Effector memory CD4-positive, alpha-beta T cell (primary cell): ENCODE results near the gene IL1R2.

Experiments
- DNase-seq, 3 donors: peaks; one replicate each; pipeline ENCODE4 v3.0.0-alpha.2; 2020
- H3K27ac ChIP-seq: 2 replicates; pipeline ENCODE4 v1.7.0; 2013; ENCODE audit warnings: mild to moderate bottlenecking, low read length, moderate library complexity; ENCODE audit not compliant: insufficient read depth, poor library complexity, severe bottlenecking
- H3K27me3 ChIP-seq: replicated peaks from 2 replicates; pipeline ENCODE4 v1.7.0; 2013; ENCODE audit warnings: mild to moderate bottlenecking, low read length; ENCODE audit not compliant: insufficient read depth, control insufficient read depth, poor library complexity, severe bottlenecking
- H3K36me3 ChIP-seq: 2 replicates; pipeline ENCODE4 v1.7.0; 2013; ENCODE audit warnings: mild to moderate bottlenecking, low read length, moderate library complexity; ENCODE audit not compliant: control insufficient read depth, insufficient read depth
- H3K4me1 ChIP-seq: 2 replicates; pipeline ENCODE4 v1.7.0; 2013; ENCODE audit warnings: low read length, mild to moderate bottlenecking; ENCODE audit not compliant: control insufficient read depth, insufficient read depth, poor library complexity, severe bottlenecking
- H3K4me3 ChIP-seq: 2 replicates; pipeline ENCODE4 v1.7.0; 2013; ENCODE audit warnings: low read length, low read depth, mild to moderate bottlenecking; ENCODE audit not compliant: insufficient read depth, poor library complexity, severe bottlenecking
- H3K9me3 ChIP-seq: 2 replicates; pipeline ENCODE4 v1.7.0; 2013; ENCODE audit warnings: mild to moderate bottlenecking, low read length, moderate library complexity; ENCODE audit not compliant: control insufficient read depth

Gene IL1R2

GRCh38 chr2:102016399-102016955 is 24.7 kb downstream of the IL1R2 start:
- Histone ChIP-seq H3K4me1 (peaks cover 3% of the 10 kb centered on the region), H3K27me3 (no peaks in the 10 kb centered on the region), H3K27ac (no peak overlapping the region), H3K36me3 (no peaks in the 10 kb centered on the region), H3K4me3 (no peak overlapping the region), H3K9me3 (no peaks in the 10 kb centered on the region)
- DNase-seq = no peak

GRCh38 chr2:102018823-102019445 is 27.2 kb downstream of the IL1R2 start:
- no peaks in the 10 kb centered on the region for H3K9me3 ChIP-seq
- DNase-seq = no peak
- no peak overlapping the region for H3K4me3 ChIP-seq
- no peaks in the 10 kb centered on the region for H3K36me3 ChIP-seq
- no peaks in the 10 kb centered on the region for H3K27me3 ChIP-seq
- peaks cover 3% of the 10 kb centered on the region for H3K4me1 ChIP-seq
- no peak overlapping the region for H3K27ac ChIP-seq

- Histone ChIP-seq H3K27ac (no peak overlapping the region), H3K9me3 (no peaks in the 10 kb centered on the region), H3K4me3 (no peak overlapping the region), H3K4me1 (peaks cover 3% of the 10 kb centered on the region), H3K27me3 (no peaks in the 10 kb centered on the region), H3K36me3 (no peaks in the 10 kb centered on the region)
- peak; percentile 54 to 74 (median 59) for DNase-seq
These were observed 28.9 kb downstream of the IL1R2 start for GRCh38 chr2:102020596-102021170.

GRCh38 chr2:102021779-102022178 is 30.0 kb downstream of the IL1R2 start:
- DNase-seq = no peak
- Histone ChIP-seq H3K27me3 (no peaks in the 10 kb centered on the region), H3K36me3 (no peaks in the 10 kb centered on the region), H3K9me3 (no peaks in the 10 kb centered on the region), H3K4me1 (peaks cover 3% of the 10 kb centered on the region), H3K4me3 (no peak overlapping the region), H3K27ac (no peak overlapping the region)

- Histone ChIP-seq H3K27ac (no peak overlapping the region), H3K36me3 (no peaks in the 10 kb centered on the region), H3K4me3 (no peak overlapping the region), H3K27me3 (no peaks in the 10 kb centered on the region), H3K9me3 (no peaks in the 10 kb centered on the region), H3K4me1 (peaks cover 3% of the 10 kb centered on the region)
- no peak for DNase-seq
These were observed 31.3 kb downstream of the IL1R2 start for GRCh38 chr2:102022884-102023539.

GRCh38 chr2:102024410-102024809 is 32.6 kb downstream of the IL1R2 start:
- Histone ChIP-seq H3K27ac (no peak overlapping the region), H3K36me3 (no peaks in the 10 kb centered on the region), H3K27me3 (no peaks in the 10 kb centered on the region), H3K4me3 (no peak overlapping the region), H3K4me1 (peaks cover 3% of the 10 kb centered on the region), H3K9me3 (no peaks in the 10 kb centered on the region)
- DNase-seq = no peak

GRCh38 chr2:102025016-102025501 is 33.3 kb downstream of the IL1R2 start:
- no peak for DNase-seq
- Histone ChIP-seq H3K27ac (no peak overlapping the region), H3K36me3 (no peaks in the 10 kb centered on the region), H3K27me3 (no peaks in the 10 kb centered on the region), H3K9me3 (no peaks in the 10 kb centered on the region), H3K4me1 (peaks cover 3% of the 10 kb centered on the region), H3K4me3 (no peak overlapping the region)

- Histone ChIP-seq H3K27me3 (no peaks in the 10 kb centered on the region), H3K4me3 (no peak overlapping the region), H3K9me3 (no peaks in the 10 kb centered on the region), H3K4me1 (peaks cover 2% of the 10 kb centered on the region), H3K36me3 (no peaks in the 10 kb centered on the region), H3K27ac (no peak overlapping the region)
- no peak for DNase-seq
These were observed 34.0 kb downstream of the IL1R2 start for GRCh38 chr2:102025583-102026267.

- H3K27ac ChIP-seq = no peak overlapping the region
- no peak for DNase-seq
- no peaks in the 10 kb centered on the region for H3K27me3 ChIP-seq
- H3K4me1 ChIP-seq = no peaks in the 10 kb centered on the region
- no peaks in the 10 kb centered on the region for H3K9me3 ChIP-seq
- no peaks in the 10 kb centered on the region for H3K36me3 ChIP-seq
- no peak overlapping the region for H3K4me3 ChIP-seq
These were observed 35.5 kb downstream of the IL1R2 start for GRCh38 chr2:102027036-102027980.
